ENCODE results near the gene SMAD2.

The SMAD2 gene

DNA sequence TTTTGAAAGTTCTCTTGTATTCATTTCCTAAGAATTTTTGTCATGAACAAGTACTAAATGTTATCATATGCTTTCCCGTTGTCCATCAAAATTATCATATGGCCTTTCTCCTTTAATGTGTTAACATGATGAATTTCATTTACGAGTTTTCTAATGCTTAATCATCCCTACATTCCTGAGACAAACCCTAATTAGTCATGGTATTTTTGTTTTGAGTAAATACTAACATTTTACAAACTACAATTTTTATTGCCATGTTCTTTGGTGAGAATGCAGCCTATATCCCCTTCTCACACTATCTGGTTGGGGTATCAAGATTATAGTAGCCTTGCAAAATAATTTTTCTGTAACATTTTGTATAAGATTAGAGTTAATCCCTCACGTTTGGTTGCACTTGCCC is 14.5 kb downstream of the SMAD2 start:
- H3K36me3 ChIP-seq (ENCODE audit: insufficient read depth, low read length), result peaks cover 5% of the 10 kb centered on the region; the same call in 1 of the 2 replicates
- no peaks in the 10 kb centered on the region for H3K27me3 ChIP-seq (ENCODE audit: insufficient read depth, low read length, poor library complexity, severe bottlenecking)
- H3K4me2 ChIP-seq (ENCODE audit: low read depth, low read length, poor library complexity, severe bottlenecking), result no peak overlapping the region
- no peak overlapping the region for H3K9ac ChIP-seq (ENCODE audit: low read depth, low read length, poor library complexity, severe bottlenecking)
- peaks cover 97% of the 10 kb centered on the region for H3K79me2 ChIP-seq (ENCODE audit: insufficient read depth, low read length)
- H3K4me3 ChIP-seq (ENCODE audit: low read length, poor library complexity, severe bottlenecking), result no peak overlapping the region
- TF ChIP-seq EZH2phosphoT487 (IDR thresholded peaks at IDR 0.05; ENCODE audit: borderline replicate concordance) (no peak), CTCF (conservative IDR thresholded peaks at IDR 0.05; ENCODE audit: low read length) (no peak)
- peaks cover 10% of the 10 kb centered on the region; the same call in 1 of the 2 replicates for H3F3A ChIP-seq (ENCODE audit: low read depth)
- H3K9me2 ChIP-seq (replicated peaks; ENCODE audit: low read depth, low read length), result no peaks in the 10 kb centered on the region
- peaks cover 93% of the 10 kb centered on the region for H4K20me1 ChIP-seq (ENCODE audit: insufficient read depth, low read length, poor library complexity, severe bottlenecking)
- no peaks in the 10 kb centered on the region for H3K9me3 ChIP-seq (ENCODE audit: insufficient read depth, low read depth, low read length)
- H2AFZ ChIP-seq (ENCODE audit: low read length), result no peak overlapping the region
- peaks cover 47% of the 10 kb centered on the region for H3K4me1 ChIP-seq (ENCODE audit: insufficient read depth, low read length, poor library complexity, severe bottlenecking)

DNA sequence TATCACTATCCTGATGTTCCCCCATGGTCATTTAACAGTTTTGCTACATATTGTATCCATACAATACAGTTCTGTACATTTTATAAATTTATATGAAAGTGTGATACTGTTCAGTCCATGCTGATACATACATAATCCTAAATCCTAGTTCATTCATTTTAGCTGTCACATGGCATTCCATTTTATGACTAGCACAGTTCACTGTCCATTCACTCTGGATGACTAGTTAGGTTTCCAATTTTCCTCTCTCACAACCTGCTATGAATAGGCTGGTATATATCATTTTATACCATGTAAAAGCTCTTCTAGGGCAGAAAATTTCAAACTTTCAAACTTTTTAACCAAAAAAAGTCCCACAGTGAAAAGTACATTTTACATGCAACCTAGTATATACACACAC is 15.2 kb downstream of the SMAD2 start:
- peaks cover 97% of the 10 kb centered on the region for H3K79me2 ChIP-seq (ENCODE audit: insufficient read depth, low read length)
- peaks cover 47% of the 10 kb centered on the region for H3K4me1 ChIP-seq (ENCODE audit: insufficient read depth, low read length, poor library complexity, severe bottlenecking)
- H3F3A ChIP-seq (ENCODE audit: low read depth), result peaks cover 10% of the 10 kb centered on the region; the same call in 1 of the 2 replicates
- H4K20me1 ChIP-seq (ENCODE audit: insufficient read depth, low read length, poor library complexity, severe bottlenecking), result peaks cover 93% of the 10 kb centered on the region
- H3K4me2 ChIP-seq (ENCODE audit: low read depth, low read length, poor library complexity, severe bottlenecking), result no peak overlapping the region
- H3K27me3 ChIP-seq (ENCODE audit: insufficient read depth, low read length, poor library complexity, severe bottlenecking), result no peaks in the 10 kb centered on the region
- no peak overlapping the region for H2AFZ ChIP-seq (ENCODE audit: low read length)
- no peak overlapping the region for H3K4me3 ChIP-seq (ENCODE audit: low read length, poor library complexity, severe bottlenecking)
- TF ChIP-seq EZH2phosphoT487 (IDR thresholded peaks at IDR 0.05; ENCODE audit: borderline replicate concordance), result no peak
- no peak for TF ChIP-seq CTCF (conservative IDR thresholded peaks at IDR 0.05; ENCODE audit: low read length)
- no peak overlapping the region for H3K9ac ChIP-seq (ENCODE audit: low read depth, low read length, poor library complexity, severe bottlenecking)
- H3K9me2 ChIP-seq (replicated peaks; ENCODE audit: low read depth, low read length), result no peaks in the 10 kb centered on the region
- peaks cover 11% of the 10 kb centered on the region; the same call in 1 of the 2 replicates for H3K36me3 ChIP-seq (ENCODE audit: insufficient read depth, low read length)
- no peaks in the 10 kb centered on the region for H3K9me3 ChIP-seq (ENCODE audit: insufficient read depth, low read depth, low read length)

DNA sequence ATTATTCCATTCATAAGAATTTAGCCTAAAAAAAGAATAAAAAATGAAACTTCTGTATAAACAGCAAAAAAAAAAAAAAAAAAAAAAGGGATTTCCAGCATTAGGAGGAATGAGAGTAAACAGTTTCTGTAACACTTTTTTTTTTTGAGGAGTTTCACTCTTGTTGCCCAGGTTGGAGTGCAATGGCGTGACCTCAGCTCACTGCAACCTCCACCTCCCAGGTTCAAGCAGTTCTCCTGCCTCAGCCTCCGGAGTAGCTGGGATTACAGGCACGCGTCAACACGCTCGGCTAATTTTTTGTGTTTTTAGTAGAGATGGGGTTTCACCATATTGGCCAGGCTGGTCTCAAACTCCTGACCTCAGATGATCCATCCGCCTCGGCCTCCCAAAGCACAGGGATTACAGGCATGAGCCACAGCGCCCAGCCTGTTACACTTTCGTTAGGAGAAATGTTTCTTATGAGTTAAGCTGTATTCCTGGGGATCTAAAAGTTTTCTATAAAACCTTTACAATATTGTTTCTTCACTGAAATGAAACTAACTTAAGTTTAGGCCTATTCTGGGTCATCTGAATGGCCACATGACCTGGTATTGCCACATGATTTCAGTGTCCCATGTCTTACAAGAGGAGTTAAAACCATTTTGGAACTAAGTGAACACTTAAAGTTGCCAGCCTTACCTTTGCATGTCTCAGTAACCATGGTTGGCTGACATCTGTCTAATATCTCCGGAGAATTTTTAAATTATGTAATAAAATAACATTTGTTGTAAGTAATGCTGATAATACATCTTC is 17.5 kb downstream of the SMAD2 start:
- Histone ChIP-seq H3K79me2 (ENCODE audit: insufficient read depth, low read length) (peaks cover 97% of the 10 kb centered on the region), H2AFZ (ENCODE audit: low read length) (no peak overlapping the region), H3K27me3 (ENCODE audit: insufficient read depth, low read length, poor library complexity, severe bottlenecking) (no peaks in the 10 kb centered on the region), H3K9me2 (replicated peaks; ENCODE audit: low read depth, low read length) (no peaks in the 10 kb centered on the region), H3K9me3 (ENCODE audit: insufficient read depth, low read depth, low read length) (no peaks in the 10 kb centered on the region), H3K9ac (ENCODE audit: low read depth, low read length, poor library complexity, severe bottlenecking) (no peak overlapping the region), H4K20me1 (ENCODE audit: insufficient read depth, low read length, poor library complexity, severe bottlenecking) (peaks cover 92% of the 10 kb centered on the region), H3K4me2 (ENCODE audit: low read depth, low read length, poor library complexity, severe bottlenecking) (peak overlapping the region; percentile 58), H3K4me1 (ENCODE audit: insufficient read depth, low read length, poor library complexity, severe bottlenecking) (peaks cover 33% of the 10 kb centered on the region), H3K4me3 (ENCODE audit: low read length, poor library complexity, severe bottlenecking) (peak overlapping the region; percentile 46), H3K36me3 (ENCODE audit: insufficient read depth, low read length) (peaks cover 9% of the 10 kb centered on the region; the same call in 1 of the 2 replicates), H3F3A (ENCODE audit: low read depth) (peaks cover 10% of the 10 kb centered on the region; the same call in 1 of the 2 replicates)
- no peak for TF ChIP-seq EZH2phosphoT487 (IDR thresholded peaks at IDR 0.05; ENCODE audit: borderline replicate concordance)
- no peak for TF ChIP-seq CTCF (conservative IDR thresholded peaks at IDR 0.05; ENCODE audit: low read length)

All from Loucy (cell line).